GM23338 (cell line): ENCODE data around the gene NFKBIZ.

ENCODE experiments used
- CTCF ChIP-seq, 2 experiments: fragments of 200-600 bp in 1 of 2; sonication (generic) in 1 of 2; conservative IDR thresholded peaks; 2 replicates each; pipeline versions ENCODE4 v1.5.1 to v1.6.1; 2016 to 2017; ENCODE audit warnings: antibody characterized with exemption in 2 of 2, low read depth in 2 of 2, mild to moderate bottlenecking in 2 of 2, moderate library complexity in 1 of 2
- ETS1 ChIP-seq: IDR thresholded peaks from 2 replicates; pipeline ENCODE4 v1.6.1; 2016; ENCODE audit warnings: antibody characterized with exemption
- EZH2 ChIP-seq: fragments of 200-600 bp; sonication (generic); IDR thresholded peaks from one replicate; pipeline ENCODE4 v1.8.0; 2017; ENCODE audit warnings: antibody characterized with exemption, mild to moderate bottlenecking, low read depth; ENCODE audit not compliant: unreplicated experiment
- EZH2phosphoT487 ChIP-seq: fragments of 200-600 bp; sonication (generic); IDR thresholded peaks from one replicate; pipeline ENCODE4 v1.8.1; 2018; ENCODE audit warnings: antibody characterized with exemption; ENCODE audit not compliant: unreplicated experiment
- JUNB ChIP-seq: IDR thresholded peaks from one replicate; pipeline ENCODE4 v1.6.1; 2016; ENCODE audit warnings: antibody characterized with exemption; ENCODE audit not compliant: unreplicated experiment
- REST ChIP-seq: IDR thresholded peaks from one replicate; pipeline ENCODE4 v1.6.1; 2018; ENCODE audit warnings: antibody characterized with exemption; ENCODE audit not compliant: unreplicated experiment
- ZNF114 ChIP-seq: fragments of 250-450 bp; sonication (Bioruptor Pico); IDR thresholded peaks from 2 replicates; pipeline ENCODE4 v1.5.0; 2020; ENCODE audit warnings: mild to moderate bottlenecking, moderate library complexity

- no peak for TF ChIP-seq CTCF (conservative IDR thresholded peaks at IDR 0.05; ENCODE audit: low read depth in 2 of 2)
- no peak for TF ChIP-seq REST
- TF ChIP-seq ZNF114 = no peak
- no peak for TF ChIP-seq EZH2phosphoT487
- no peak for TF ChIP-seq JUNB
- TF ChIP-seq EZH2 = no peak
- TF ChIP-seq ETS1 = no peak
These were observed 39.3 kb downstream of the NFKBIZ start for GRCh38 chr3:101888653-101889052.
